Brain microvascular endothelial cell (primary cell): ENCODE measurements around the gene MYO18B.

ENCODE experiments used
- DNase-seq: peaks from one replicate; pipeline ENCODE4 v3.0.0-alpha.2; 2020
- H3K27ac ChIP-seq: fragments of 250-450 bp; sonication (Bioruptor Pico); 2 replicates; pipeline ENCODE4 v1.5.1; 2020; ENCODE audit warnings: mild to moderate bottlenecking, moderate library complexity
- H3K27me3 ChIP-seq: fragments of 250-450 bp; sonication (Bioruptor Pico); replicated peaks from 2 replicates; pipeline ENCODE4 v1.5.1; 2020; ENCODE audit warnings: mild to moderate bottlenecking
- H3K36me3 ChIP-seq: fragments of 250-450 bp; sonication (Bioruptor Pico); replicated peaks from 2 replicates; pipeline ENCODE4 v1.5.1; 2020; ENCODE audit warnings: mild to moderate bottlenecking
- H3K4me3 ChIP-seq: 2 replicates; pipeline ENCODE4 v1.5.1; 2011; ENCODE audit warnings: low read depth, mild to moderate bottlenecking, control low read depth, low read length, moderate library complexity
- CTCF ChIP-seq: IDR thresholded peaks from 2 replicates; pipeline ENCODE4 v1.5.1; 2011; ENCODE audit warnings: low read depth, mild to moderate bottlenecking, moderate library complexity, low read length, control low read depth, inconsistent platforms; ENCODE audit errors: missing control alignments
- in situ Hi-C: cut with HindIII; loops from 2 replicates; pipeline ENCODE4 v1.10.0; 2017; ENCODE audit warnings: low sequenced_read_pairs, low pct_ligation_motif_present

The MYO18B gene

DNA sequence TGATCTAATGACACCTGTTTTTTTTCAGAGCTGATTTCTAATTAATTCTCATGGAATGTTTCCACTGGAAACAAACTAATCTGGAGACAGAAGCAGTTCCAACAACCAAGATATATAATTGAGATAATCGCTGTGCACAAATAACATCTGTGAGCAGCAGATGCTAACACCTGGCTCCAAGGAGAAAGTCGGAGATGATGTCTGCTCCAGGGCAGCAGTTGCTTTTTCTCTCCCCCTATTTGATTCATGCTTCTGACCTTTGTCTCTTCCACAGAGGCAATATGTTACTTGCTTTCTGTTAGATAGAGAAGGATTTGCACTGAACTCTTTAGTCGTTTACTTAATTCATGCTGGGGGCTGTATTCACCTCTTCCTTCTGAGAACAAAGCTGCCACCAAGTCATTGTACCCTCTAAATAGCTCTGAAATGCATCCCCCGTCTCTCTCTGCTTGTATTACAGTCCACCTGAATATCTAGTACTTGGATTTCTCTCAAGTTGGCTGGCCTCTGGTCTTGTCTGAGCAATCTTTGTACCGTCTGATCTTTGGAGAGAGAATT lies 187.4 kb downstream of the MYO18B start:
- TF ChIP-seq CTCF, result no peak
- Histone ChIP-seq H3K36me3 (no peaks in the 10 kb centered on the region), H3K4me3 (no peak overlapping the region), H3K27me3 (no peaks in the 10 kb centered on the region), H3K27ac (no peak overlapping the region)
- DNase-seq, result no peak
- in situ Hi-C loops, result no loop called here

GRCh38 chr22:25930083-25930482 lies 188.1 kb downstream of the MYO18B start:
- no peaks in the 10 kb centered on the region for H3K36me3 ChIP-seq
- no peaks in the 10 kb centered on the region for H3K27me3 ChIP-seq
- no peak overlapping the region for H3K27ac ChIP-seq
- DNase-seq, result no peak
- H3K4me3 ChIP-seq, result no peak overlapping the region
- no peak for TF ChIP-seq CTCF
- in situ Hi-C loops, result no loop called here

DNA sequence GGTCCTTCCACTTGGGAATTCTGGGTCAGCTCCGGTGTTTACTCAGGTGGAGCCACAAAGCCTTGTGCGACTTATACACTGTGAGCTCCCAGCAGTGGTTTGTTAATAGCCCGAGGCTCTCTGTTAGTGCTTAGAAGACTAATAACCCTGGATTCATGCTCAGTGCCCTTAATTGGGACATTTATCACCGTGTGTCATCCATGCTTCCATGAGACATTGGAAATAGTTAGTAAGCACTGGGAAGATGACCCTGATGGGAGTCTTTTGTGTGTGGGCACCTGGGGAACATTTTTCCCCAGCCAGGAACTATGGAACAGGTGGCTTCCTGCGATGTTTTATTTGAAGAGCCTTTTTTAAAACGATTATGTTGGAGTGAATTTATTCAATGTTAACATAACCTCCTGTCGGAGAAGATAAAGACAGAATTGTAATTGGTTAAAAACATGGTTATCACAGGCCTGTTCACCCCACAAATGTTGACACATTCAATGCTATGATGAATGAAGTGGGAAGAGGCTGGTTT lies 188.9 kb downstream of the MYO18B start:
- no peak for TF ChIP-seq CTCF
- Histone ChIP-seq H3K4me3 (no peak overlapping the region), H3K27ac (no peak overlapping the region), H3K36me3 (no peaks in the 10 kb centered on the region), H3K27me3 (no peaks in the 10 kb centered on the region)
- in situ Hi-C loops, result no loop called here
- no peak for DNase-seq

GRCh38 chr22:25933158-25933788 lies 191.3 kb downstream of the MYO18B start:
- H3K36me3 ChIP-seq, result no peaks in the 10 kb centered on the region
- no peak overlapping the region for H3K27ac ChIP-seq
- no peak for DNase-seq
- H3K4me3 ChIP-seq, result no peak overlapping the region
- no peaks in the 10 kb centered on the region for H3K27me3 ChIP-seq
- in situ Hi-C loops, result no loop called here
- TF ChIP-seq CTCF, result no peak

- Histone ChIP-seq H3K27me3 (no peaks in the 10 kb centered on the region), H3K4me3 (no peak overlapping the region), H3K27ac (no peak overlapping the region), H3K36me3 (no peaks in the 10 kb centered on the region)
- TF ChIP-seq CTCF, result no peak
- in situ Hi-C loops, result no loop called here
- no peak for DNase-seq
Observed at GRCh38 chr22:25935266-25936058, 193.5 kb downstream of the MYO18B start.
